NCI-H146 (cell line): ENCODE results near the gene MIA.
"Not testable (repeated sequence)": the region's sequence is repeated elsewhere in the genome, so short reads cannot be mapped to it uniquely, and the experiment has no call there.

ENCODE experiments used
- DNase-seq: peaks from one replicate; lab custom pipeline; 2025; lab: John Stamatoyannopoulos, UW

MIA gene

GRCh38 chr19:40774916-40775631 is at the start of gene MIA:
MIA (plus strand) TSS chr19:40775521; CDS start chr19:40775543, 22 bp downstream.
- no peak for DNase-seq

- no peak for DNase-seq
Observed at GRCh38 chr19:40726279-40726678, 49.0 kb upstream of the MIA start.

GRCh38 chr19:40730065-40730464 is 45.3 kb upstream of the MIA start:
- not testable (repeated sequence) for DNase-seq

- DNase-seq, result not testable (repeated sequence)
Observed at GRCh38 chr19:40732304-40732703, 43.0 kb upstream of the MIA start.

- no peak for DNase-seq
Observed at GRCh38 chr19:40733149-40733548, 42.2 kb upstream of the MIA start.

- no peak for DNase-seq
Observed at GRCh38 chr19:40735013-40735771, 40.1 kb upstream of the MIA start.

GRCh38 chr19:40736661-40737060 is 38.7 kb upstream of the MIA start:
- DNase-seq, result no peak

- no peak for DNase-seq
Observed at GRCh38 chr19:40737102-40737644, 38.1 kb upstream of the MIA start.

- no peak for DNase-seq
Observed at GRCh38 chr19:40739030-40739839, 36.1 kb upstream of the MIA start.

- no peak for DNase-seq
Observed at GRCh38 chr19:40739871-40740703, 35.2 kb upstream of the MIA start.

- no peak for DNase-seq
Observed at GRCh38 chr19:40740747-40741146, 34.6 kb upstream of the MIA start.

- DNase-seq, result no peak
Observed at GRCh38 chr19:40741527-40742390, 33.6 kb upstream of the MIA start.

- DNase-seq, result no peak
Observed at GRCh38 chr19:40742477-40742876, 32.8 kb upstream of the MIA start.

- no peak for DNase-seq
Observed at GRCh38 chr19:40742886-40743285, 32.4 kb upstream of the MIA start.

GRCh38 chr19:40743926-40744325 is 31.4 kb upstream of the MIA start:
- DNase-seq, result no peak

GRCh38 chr19:40744554-40745401 is 30.5 kb upstream of the MIA start:
- no peak for DNase-seq

- no peak for DNase-seq
Observed at GRCh38 chr19:40745402-40745780, 29.9 kb upstream of the MIA start.

- no peak for DNase-seq
Observed at GRCh38 chr19:40747536-40747935, 27.8 kb upstream of the MIA start.

GRCh38 chr19:40750058-40750873 is 25.1 kb upstream of the MIA start, which contains the start of gene ACTMAP:
ACTMAP (minus strand) TSS chr19:40750477; CDS start chr19:40749803, 674 bp downstream.
- peak; percentile 100 for DNase-seq
